ENCODE data around the gene DNMT3A.

DNMT3A gene

DNA sequence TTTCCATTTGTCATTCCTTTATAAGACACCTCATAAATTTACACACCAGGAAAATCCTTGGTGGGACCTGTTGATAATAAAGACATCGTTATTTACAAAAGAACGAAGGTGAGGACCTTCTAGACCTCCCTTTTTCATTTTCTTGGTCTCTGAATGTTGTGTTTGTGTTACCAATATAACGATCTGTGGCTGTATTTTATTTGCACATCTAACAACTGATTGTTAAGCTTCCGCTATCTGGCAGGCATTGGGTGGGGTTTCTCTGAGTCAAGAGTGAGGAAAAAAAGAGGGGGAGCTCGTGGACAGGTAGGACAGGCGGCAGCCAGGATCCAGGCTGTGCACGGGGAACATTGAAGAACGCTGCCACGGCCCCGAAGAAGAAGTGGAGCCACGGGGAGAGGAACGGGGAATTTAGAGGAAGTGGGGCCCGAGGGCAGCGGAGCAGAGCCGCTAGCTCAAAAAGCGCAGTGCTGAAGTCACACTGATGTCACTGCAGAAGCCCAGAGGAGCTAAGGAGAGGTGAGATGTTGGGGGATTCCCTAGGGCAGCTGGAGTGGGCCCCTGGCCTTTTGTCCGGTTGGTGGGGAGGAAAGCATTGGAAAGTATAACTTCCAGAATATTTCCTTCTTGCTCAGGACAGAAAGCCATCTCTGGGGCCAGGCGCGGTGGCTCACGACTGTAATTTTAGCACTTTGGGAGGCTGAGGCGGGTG lies 20.9 kb upstream of the DNMT3A start:
- H3K36me3 Mint-ChIP-seq, result no peaks in the 10 kb centered on the region
- H3K9me3 Mint-ChIP-seq, result no peaks in the 10 kb centered on the region
- H3K27ac Mint-ChIP-seq, result peak overlapping the region; percentile 85
- H3K27me3 Mint-ChIP-seq, result no peaks in the 10 kb centered on the region
- H3K4me3 Mint-ChIP-seq, result peak overlapping the region; percentile 92
- H3K4me1 Mint-ChIP-seq, result peaks cover 21% of the 10 kb centered on the region

DNA sequence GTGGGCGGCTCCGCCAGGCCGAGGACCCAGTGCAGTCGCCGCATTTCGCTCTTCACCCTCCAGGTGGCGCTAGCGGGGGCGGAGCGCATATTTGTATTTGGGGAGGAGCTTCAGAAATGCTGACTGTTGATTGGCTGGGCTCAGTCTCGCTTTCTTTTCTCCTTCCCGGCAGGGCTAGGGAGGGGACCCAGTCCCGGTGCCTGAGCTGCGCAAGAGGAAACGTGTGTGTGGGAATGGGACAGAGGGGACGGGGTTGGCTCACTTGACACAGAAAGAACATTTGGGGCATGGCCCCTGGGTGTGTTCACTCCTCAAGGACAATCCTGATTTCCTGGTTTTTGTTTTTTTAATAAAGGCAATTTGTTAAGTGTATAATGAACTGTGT lies 20.3 kb upstream of the DNMT3A start:
- H3K4me1 Mint-ChIP-seq, result peaks cover 21% of the 10 kb centered on the region
- no peaks in the 10 kb centered on the region for H3K36me3 Mint-ChIP-seq
- no peaks in the 10 kb centered on the region for H3K9me3 Mint-ChIP-seq
- no peaks in the 10 kb centered on the region for H3K27me3 Mint-ChIP-seq
- peak overlapping the region; percentile 85 for H3K27ac Mint-ChIP-seq
- peak overlapping the region; percentile 92 for H3K4me3 Mint-ChIP-seq

DNA sequence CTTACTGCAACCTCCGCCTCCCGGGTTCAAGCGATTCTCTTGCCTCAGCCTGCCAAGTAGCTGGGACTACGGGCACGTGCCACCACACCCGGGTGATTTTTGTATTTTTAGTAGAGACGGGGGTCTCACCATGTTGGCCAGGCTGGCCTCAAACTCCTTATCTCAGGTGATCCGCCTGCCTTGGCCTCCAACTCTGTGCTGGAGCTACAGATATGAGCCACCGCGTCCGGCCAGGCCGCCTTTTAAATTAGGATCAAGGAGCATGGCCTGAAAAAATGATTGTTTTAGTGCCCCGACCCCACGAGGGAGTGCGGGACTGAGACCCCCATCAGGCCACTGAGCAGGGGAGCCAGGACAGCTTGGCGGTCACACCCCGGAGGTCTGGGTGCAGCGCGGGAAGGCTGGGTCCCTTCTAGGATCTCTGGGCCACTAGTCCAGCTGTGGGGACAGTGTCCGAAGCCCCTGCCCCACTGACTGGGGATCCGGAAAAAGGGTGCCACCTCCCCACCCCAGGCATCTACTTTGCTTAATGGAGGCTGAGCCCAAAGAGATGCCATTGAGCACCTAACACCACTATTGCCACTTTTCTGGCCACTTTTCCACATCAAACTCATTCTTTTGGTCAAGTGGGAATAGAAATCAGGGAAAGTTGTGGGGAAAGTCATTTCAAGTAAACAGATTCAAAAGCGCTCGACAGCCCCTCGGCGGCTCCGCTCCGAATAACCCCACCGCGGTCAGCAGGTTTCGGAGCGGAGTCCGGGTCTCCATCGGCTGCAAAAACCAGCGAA lies 19.7 kb upstream of the DNMT3A start:
- Mint-ChIP-seq H3K4me3 (peak overlapping the region; percentile 92), H3K4me1 (peaks cover 21% of the 10 kb centered on the region), H3K27me3 (no peaks in the 10 kb centered on the region), H3K27ac (no peak overlapping the region), H3K36me3 (no peaks in the 10 kb centered on the region), H3K9me3 (no peaks in the 10 kb centered on the region)

DNA sequence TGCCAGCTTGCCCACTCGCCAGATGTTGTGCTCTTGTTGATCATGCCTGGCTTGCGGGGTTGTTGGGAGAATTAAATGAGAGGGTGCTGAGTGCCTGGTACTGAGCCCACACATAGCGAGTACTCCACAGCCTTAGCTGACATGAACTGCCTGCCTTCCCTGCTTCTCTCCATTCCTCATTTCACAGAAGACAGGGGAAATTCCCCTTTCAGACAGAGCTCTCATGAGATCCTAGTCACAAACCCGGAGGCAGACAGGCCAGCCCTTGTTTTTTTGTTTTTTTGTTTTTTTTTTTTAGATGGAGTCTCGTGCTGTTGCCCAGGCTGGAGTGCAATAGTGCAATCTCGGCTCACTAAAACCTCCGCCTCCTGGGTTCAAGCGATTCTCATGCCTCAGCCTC lies 17.1 kb upstream of the DNMT3A start:
- Mint-ChIP-seq H3K27me3 (no peaks in the 10 kb centered on the region), H3K27ac (no peak overlapping the region), H3K36me3 (no peaks in the 10 kb centered on the region), H3K4me3 (no peak overlapping the region), H3K4me1 (peaks cover 11% of the 10 kb centered on the region), H3K9me3 (no peaks in the 10 kb centered on the region)

DNA sequence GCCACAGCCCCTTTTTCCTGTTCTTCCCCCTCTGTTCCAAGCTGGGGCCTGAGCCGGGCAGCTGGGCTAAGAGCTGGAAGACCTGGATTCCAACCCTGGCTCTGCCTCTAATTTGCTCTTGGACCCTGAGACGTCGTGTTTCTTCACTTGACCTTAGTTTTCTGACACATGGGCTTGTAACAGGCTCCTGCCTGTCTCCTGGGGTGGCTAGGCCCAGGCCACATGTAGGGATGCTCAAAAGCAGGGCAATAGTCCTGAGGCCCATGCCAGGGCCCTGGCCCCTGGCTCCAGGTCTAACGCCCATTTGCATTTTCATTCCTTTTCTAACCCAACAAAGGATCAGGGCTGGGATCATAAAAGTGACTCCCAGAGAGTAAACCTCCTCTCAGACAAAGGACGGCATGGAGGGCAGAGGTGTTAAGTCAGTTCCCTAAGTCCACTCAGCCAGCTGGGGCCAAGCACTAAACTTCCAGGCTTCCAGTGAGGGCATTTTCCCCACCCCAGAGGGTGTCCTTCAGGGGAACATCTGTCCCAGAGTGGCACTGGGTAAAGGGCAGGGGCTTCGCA lies 16.6 kb upstream of the DNMT3A start:
- Mint-ChIP-seq H3K36me3 (no peaks in the 10 kb centered on the region), H3K9me3 (no peaks in the 10 kb centered on the region), H3K27ac (no peak overlapping the region)

DNA sequence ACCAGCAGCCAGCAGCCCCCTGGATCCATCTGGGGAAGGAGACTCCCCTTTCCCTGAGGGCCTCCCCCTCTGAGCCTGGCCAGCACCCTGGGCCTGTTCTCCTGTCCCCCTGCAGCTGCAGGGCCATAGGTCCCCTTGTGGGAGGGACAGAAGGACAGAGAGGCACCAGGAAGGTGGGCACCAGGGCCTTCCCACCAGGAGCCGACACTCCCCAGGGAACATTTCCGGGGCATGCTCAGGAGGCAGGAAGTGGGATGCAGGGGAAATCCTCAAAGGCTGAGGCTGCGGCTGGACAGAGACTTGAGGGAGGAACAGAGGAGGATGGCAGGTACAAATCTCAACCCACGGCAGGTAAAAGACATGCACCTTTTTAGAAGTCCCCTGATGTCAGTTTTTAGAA lies 14.4 kb upstream of the DNMT3A start:
- Mint-ChIP-seq H3K4me1 (no peaks in the 10 kb centered on the region), H3K9me3 (no peaks in the 10 kb centered on the region), H3K27me3 (no peaks in the 10 kb centered on the region), H3K4me3 (no peak overlapping the region), H3K36me3 (no peaks in the 10 kb centered on the region), H3K27ac (no peak overlapping the region)

More for the DNA sequence above, 16.6 kb upstream of the DNMT3A start:
- H3K27me3 Mint-ChIP-seq, result no peaks in the 10 kb centered on the region
- H3K4me1 Mint-ChIP-seq, result peaks cover 7% of the 10 kb centered on the region
- H3K4me3 Mint-ChIP-seq, result no peak overlapping the region

DNA sequence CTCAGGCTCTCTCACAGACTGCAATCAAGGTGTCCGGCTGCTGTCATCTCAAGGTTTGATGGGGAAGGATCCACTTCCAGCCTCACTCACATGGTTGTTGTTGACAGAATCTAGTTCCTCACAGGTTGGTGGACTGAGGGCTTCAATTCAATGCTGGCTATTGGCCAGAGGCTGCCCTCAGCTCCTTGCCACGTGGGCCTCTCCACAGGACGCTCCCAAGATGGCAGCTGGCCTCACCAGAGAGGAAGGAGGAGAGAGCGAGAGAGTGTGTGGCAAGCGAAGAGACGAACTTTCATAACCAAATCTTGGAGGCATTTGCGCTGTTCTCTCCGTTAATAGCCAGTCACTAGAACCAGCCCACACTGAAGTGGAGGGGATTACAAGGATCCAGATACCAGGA lies 13.5 kb upstream of the DNMT3A start:
- H3K9me3 Mint-ChIP-seq, result no peaks in the 10 kb centered on the region
- no peaks in the 10 kb centered on the region for H3K27me3 Mint-ChIP-seq
- no peak overlapping the region for H3K27ac Mint-ChIP-seq
- no peak overlapping the region for H3K4me3 Mint-ChIP-seq
- no peaks in the 10 kb centered on the region for H3K36me3 Mint-ChIP-seq
- H3K4me1 Mint-ChIP-seq, result peaks cover 3% of the 10 kb centered on the region

DNA sequence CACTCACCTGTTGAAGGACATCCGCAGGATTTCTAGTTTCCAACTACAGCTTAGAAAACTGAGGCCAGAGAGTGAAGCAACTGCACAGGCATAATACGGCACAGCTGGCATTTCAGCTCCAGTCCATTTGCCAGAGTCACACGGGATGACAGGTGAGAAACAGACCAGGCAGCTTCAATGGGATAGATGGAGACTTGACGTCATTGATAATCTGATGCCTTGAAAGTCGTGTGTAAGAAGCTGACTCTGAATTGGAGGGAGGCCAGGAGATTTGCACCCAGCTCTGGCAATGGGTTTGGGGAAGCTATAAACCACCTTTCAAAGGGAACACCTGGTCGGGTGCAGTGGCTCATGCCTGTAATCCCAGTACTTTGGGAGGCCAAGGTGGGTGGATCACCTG lies 12.4 kb upstream of the DNMT3A start:
- no peaks in the 10 kb centered on the region for H3K27me3 Mint-ChIP-seq
- H3K9me3 Mint-ChIP-seq, result no peaks in the 10 kb centered on the region
- H3K4me1 Mint-ChIP-seq, result peaks cover 10% of the 10 kb centered on the region
- H3K4me3 Mint-ChIP-seq, result no peak overlapping the region
- H3K27ac Mint-ChIP-seq, result no peak overlapping the region
- no peaks in the 10 kb centered on the region for H3K36me3 Mint-ChIP-seq

DNA sequence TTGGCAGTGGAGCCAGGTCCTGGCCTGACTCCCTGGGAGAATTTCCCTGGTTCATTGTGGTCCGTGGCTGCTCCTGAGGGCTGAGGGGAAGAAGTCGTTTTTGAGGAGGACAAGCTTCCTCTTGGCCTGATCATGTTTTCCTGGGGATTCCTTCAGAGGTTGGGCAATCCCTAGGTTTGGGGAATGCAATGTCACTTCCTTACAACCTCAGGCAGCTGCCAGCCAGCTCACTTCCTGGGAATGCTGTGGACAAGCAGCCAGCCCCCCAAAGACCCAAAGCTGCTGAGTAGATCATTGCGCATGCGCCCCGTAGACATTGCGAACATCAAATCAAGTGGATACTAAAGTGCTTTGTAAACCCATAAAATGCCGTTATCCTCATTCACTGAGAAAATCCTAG lies 7.7 kb upstream of the DNMT3A start:
- H3K27ac Mint-ChIP-seq, result no peak overlapping the region
- no peak overlapping the region for H3K4me3 Mint-ChIP-seq
- H3K36me3 Mint-ChIP-seq, result no peaks in the 10 kb centered on the region
- H3K4me1 Mint-ChIP-seq, result peaks cover 24% of the 10 kb centered on the region
- no peaks in the 10 kb centered on the region for H3K9me3 Mint-ChIP-seq
- H3K27me3 Mint-ChIP-seq, result no peaks in the 10 kb centered on the region

DNA sequence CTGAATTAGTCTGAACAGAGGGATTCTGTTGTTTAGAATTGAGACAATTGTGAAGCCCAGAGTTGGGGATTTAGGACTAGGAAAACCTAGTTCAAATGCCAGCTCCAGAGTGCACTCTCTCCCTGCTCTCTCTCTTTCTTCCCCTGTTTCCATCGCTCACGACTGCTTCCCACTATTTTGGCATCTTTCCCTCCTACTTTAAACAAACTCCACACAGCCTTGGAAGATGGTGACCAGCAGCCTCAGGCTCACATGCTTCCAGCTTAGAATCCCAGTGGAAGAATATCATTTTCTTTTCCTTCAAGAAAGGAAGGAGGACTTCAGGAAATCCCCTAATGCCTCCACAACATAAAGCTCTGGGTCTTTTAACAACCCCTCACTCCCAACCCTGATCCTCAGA lies 6.1 kb upstream of the DNMT3A start:
- Mint-ChIP-seq H3K9me3 (no peaks in the 10 kb centered on the region), H3K27ac (peak overlapping the region; percentile 69), H3K4me3 (no peak overlapping the region), H3K4me1 (peaks cover 24% of the 10 kb centered on the region), H3K36me3 (no peaks in the 10 kb centered on the region), H3K27me3 (no peaks in the 10 kb centered on the region)

DNA sequence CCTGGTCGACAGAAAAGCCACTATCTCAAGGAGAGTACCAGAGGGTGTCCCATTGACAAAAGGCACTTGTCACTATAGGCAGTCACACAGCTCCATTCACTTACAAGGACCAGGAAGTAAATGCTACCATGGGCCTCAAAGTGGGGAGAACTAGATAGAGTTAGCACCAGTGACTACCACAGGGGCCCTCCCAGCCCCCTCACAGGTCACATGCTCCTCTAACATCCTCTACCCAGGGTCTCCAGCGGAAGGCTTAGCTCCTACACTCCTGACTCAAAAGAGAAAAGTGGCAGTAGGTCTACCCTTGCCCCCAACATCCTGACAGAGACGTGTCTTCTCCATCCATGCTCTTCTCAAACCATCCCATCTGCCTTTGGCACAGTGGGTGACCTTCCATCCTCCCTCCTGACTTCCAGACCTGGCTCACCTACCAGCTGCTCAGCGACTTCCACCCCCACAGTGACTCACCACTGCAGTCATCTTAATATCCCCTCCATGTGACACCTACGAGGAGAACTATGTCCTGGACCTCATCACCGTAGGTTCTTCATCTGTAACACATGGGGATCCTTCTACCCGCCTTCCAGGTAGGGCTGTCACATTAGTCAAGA lies 5.6 kb upstream of the DNMT3A start:
- H3K4me1 Mint-ChIP-seq, result peaks cover 24% of the 10 kb centered on the region
- H3K27ac Mint-ChIP-seq, result no peak overlapping the region
- peak overlapping the region; percentile 31 for H3K4me3 Mint-ChIP-seq
- no peaks in the 10 kb centered on the region for H3K36me3 Mint-ChIP-seq
- H3K9me3 Mint-ChIP-seq, result no peaks in the 10 kb centered on the region
- H3K27me3 Mint-ChIP-seq, result no peaks in the 10 kb centered on the region

DNA sequence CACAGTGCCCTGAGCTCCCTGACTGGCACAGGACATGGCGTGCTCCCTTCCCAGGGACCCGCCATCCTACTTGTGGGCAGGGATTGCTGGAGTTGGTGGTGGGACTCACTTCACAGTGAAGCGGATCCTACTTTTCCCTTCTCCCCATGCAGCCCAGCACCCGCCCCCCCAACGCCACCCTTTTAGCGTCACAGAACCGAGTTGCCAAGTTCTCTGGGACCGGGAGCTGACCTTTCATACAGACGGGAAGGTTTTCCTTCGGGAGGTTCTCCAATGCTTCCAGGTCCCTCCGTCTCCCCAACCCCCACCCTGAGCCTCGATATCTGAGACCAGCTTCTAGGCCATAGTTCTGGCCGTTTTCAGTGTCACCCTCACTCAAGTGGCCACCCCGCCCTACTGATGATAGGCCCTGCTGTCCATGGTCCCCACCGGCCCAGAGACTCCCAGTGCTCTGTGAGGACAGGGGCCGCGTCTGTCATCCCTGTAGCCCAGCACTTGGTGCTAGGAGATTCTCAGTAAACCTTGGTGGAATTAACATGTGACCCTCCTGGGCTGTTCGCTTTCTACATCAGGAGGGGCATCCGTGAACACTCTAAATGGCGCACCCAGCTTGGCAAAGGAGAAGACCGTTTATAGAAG lies 1.6 kb upstream of the DNMT3A start:
- H3K36me3 Mint-ChIP-seq, result no peaks in the 10 kb centered on the region
- peak overlapping the region; percentile 30 for H3K27ac Mint-ChIP-seq
- H3K9me3 Mint-ChIP-seq, result no peaks in the 10 kb centered on the region
- peak overlapping the region; percentile 36 for H3K4me3 Mint-ChIP-seq
- no peaks in the 10 kb centered on the region for H3K27me3 Mint-ChIP-seq
- H3K4me1 Mint-ChIP-seq, result peaks cover 30% of the 10 kb centered on the region

DNA sequence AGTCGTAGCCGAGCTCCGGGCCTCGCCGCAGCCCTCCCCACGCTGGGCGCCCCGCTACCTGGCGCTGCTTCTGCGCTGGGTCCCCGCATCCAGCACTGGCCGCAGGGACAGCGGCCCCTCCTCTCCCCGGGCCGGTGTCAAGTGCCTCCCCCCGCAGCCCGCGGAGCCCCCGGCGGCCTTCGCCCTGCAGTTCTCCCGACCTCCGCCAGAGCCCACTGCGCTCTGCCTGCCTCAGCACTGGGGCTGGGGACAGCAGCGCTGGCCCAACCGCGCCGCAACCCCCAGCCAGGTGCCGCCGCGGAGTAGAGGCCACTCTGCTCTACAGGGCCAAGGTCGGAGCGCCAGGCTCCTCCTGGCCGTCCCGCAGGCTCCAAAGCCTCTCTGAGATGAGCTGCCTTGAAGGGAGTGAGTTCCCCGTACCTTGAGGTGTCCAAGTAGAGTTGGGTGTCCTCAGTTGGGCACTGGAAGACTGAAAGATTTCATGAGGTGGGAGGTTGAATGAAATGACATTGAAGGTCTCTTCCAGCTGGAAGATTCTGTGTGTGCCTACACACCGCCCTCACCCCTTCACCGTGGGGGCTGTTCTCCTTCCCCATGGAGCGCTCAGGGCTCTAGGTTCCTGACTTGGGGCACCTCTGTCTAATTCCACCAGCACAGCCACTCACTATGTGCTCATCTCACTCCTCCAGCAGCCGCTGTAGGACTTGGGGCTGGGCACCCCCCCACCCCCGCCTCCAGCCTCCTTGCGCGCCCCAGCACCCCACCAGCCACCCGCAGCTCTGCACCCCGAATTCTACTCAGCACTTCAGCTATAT lies 854 bp upstream of the DNMT3A start:
- Mint-ChIP-seq H3K27ac (peak overlapping the region; percentile 70), H3K36me3 (no peaks in the 10 kb centered on the region), H3K4me3 (peak overlapping the region; percentile 74), H3K4me1 (peaks cover 31% of the 10 kb centered on the region), H3K27me3 (no peaks in the 10 kb centered on the region), H3K9me3 (no peaks in the 10 kb centered on the region)

DNA sequence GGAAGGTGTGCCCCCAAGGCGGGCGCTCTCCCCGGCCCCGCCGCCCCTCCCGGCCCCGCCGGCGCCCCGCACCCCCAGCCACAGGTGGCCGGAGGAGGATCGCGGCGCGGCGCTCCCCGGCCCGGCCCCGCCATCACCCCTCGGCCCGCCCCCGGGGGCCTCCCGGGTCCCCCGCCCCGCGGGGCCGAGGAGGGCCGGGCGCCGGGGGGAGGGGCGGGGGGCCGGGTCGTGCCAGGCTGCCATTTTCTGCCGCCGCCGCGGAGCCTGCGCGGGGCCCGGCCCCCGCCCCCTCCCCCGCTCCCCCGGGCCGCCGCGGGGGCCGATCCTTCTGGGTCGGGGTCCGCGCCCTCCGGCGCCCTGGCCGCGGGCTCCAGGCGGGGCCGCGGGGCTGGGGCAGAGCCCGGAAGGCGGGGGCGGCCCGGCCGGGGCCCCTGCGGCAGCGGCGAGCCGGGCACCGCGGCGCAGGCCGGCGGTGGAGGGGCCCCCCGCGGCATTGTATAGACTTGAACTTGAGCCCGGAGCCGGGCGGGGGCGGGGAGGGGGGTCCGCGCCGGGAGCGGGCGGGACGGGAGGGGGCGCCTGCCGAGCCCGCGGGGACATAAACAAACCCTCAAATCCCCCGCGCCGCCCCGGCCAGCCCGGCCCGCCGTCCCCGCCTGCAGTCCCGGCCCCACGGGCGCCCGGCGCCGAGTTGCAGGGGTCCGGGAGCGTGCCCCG lies 556 bp downstream of the DNMT3A start:
- Mint-ChIP-seq H3K27ac (no peak overlapping the region), H3K36me3 (no peaks in the 10 kb centered on the region), H3K4me3 (no peak overlapping the region), H3K4me1 (peaks cover 37% of the 10 kb centered on the region), H3K9me3 (no peaks in the 10 kb centered on the region), H3K27me3 (no peaks in the 10 kb centered on the region)
